Astrocyte (in vitro differentiated cells and primary cell): Measurements from ENCODE around the gene PHF11.

Source experiments
- CTCF ChIP-seq: IDR thresholded peaks from 2 replicates; pipeline ENCODE4 v1.5.1; 2011; ENCODE audit warnings: low read depth, mild to moderate bottlenecking, inconsistent platforms, low read length, moderate library complexity; ENCODE audit not compliant: insufficient read depth
- EZH2 ChIP-seq: IDR thresholded peaks from 2 replicates; pipeline ENCODE4 v1.6.1; 2012; ENCODE audit warnings: mild to moderate bottlenecking, low read length, inconsistent platforms; ENCODE audit not compliant: insufficient read depth

GRCh38 chr13:49497272-49497671 is 1.5 kb downstream of the PHF11 start:
- TF ChIP-seq CTCF: no peak
- TF ChIP-seq EZH2: no peak
